NCI-H2196 (cell line): ENCODE results near the gene PRTFDC1.
"Not testable (repeated sequence)": the region's sequence is repeated elsewhere in the genome, so short reads cannot be mapped to it uniquely, and the experiment has no call there.

ENCODE experiments used
- DNase-seq: peaks from one replicate; lab custom pipeline; 2025; ENCODE audit not compliant: unreplicated experiment; lab: John Stamatoyannopoulos, UW

PRTFDC1 gene

DNA sequence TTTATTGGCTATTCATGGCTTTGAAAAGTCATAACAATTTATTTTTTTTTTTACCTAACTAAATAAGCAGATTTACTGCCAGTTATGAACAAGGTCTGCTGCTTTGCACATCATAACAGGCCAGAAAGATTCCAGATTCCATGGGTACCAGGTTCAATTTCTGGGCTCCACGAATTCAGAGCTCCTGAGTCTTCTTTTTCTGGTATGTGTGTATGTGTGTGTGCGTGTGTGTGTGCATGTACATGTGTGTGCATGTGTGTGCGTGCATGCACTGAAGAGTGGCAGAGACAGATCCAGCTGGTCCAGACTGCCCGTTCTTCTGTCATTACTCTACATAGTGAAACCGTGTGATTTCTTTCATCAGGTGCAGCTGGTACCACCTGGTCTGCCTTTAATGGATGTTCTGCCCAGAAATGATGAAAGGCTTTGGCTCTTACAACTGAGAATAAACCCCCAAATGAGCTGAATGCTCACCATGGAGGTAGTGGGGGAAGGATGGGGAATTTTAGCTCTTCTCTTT is 14.6 kb upstream of the PRTFDC1 start:
- no peak for DNase-seq

DNA sequence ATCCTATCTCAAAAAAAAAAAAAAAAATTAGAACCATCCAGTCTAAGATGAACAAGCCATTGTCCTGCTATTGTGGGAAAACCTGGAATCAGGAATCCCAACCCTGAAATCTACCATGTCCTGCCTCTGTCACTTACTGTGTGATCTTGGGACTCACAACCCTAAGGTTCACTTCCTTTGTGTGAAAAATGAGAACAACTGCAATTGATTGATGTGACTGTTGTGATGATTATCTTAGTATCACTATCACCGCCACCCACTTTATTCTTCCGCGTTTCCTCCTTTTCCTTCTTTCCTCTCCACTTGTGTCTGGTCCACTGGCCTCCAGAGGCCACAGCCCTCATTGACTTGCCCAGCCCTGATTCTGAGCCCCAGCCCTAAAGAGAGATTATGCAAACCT is 12.6 kb upstream of the PRTFDC1 start:
- no peak for DNase-seq

DNA sequence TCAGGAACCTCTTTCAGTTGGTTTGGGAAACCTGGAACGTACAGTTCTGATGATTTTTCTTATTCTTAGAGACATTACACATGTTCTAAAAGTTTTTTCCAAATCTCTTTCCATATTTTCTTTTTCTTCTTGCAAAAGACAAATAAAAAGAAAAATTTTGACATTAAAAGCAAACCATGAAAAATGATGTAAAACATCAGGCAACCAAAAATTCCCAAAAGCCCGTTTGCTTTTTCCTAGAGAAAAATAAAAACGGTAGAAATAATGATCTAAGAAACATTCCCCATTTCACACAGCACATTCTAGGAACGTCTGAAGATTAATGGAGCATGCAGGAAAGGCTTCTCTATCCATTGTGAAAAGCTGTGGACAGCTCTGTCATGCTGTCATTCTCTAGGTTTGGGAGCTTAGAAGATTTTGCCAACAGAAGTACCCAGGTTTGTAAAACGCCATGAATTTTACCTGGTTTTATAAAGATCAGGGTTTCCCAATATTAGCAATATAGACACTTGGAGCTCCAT is 11.2 kb upstream of the PRTFDC1 start:
- no peak for DNase-seq

DNA sequence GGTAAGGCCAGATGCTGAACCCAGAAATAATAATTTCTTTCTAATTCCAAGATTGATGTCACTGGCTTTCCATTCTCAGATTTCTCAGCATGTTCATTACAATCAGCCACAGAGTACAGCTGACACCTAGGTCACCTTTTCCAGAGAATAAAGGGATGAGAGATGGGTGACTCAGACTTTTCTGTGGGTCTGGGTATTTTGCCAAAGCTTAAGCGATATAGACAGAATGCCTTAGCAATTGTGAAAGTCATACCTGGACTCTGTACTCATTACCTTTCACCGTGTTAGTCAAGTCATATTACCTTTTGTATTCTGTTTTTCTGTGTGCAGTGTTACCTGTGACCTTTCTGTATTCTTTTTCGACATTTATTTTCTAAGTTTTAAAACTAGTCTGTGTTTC is 10.6 kb upstream of the PRTFDC1 start:
- no peak for DNase-seq

DNA sequence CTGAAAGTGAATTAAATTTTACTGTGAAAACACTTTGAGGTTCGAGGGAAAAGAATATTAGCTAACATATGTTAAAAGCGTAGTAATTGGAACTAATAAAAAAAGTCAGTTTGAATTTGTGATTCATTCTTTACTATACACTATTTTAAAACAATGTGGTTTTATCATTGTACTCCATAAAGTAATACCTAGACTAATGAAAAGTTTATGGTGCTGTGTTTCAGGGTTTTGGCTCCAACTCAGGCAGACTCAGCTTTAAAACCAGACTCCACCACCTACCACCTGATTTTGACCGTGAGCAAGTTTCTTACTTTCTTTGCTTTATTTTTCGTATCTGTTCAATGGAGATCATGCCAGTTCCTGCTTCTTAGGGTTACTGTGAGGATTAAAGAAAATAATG is 9.2 kb upstream of the PRTFDC1 start:
- no peak for DNase-seq

DNA sequence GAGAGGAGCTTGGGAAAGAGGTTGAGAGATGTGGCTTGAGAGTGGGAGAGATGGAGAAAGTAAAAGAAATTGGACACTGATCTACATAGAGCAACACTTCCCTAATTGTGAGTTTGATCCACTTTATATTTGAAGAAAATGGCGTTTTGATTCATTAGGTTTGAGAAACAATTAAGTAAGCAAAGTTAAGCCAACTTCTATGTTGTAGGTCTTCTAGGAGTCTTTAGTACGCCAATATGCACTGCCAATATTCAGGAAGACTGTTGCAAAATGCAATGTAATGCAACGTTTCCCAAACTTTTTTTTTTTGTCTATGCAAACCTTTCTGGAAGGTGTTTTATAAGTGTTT is 7.0 kb upstream of the PRTFDC1 start:
- DNase-seq, result no peak

DNA sequence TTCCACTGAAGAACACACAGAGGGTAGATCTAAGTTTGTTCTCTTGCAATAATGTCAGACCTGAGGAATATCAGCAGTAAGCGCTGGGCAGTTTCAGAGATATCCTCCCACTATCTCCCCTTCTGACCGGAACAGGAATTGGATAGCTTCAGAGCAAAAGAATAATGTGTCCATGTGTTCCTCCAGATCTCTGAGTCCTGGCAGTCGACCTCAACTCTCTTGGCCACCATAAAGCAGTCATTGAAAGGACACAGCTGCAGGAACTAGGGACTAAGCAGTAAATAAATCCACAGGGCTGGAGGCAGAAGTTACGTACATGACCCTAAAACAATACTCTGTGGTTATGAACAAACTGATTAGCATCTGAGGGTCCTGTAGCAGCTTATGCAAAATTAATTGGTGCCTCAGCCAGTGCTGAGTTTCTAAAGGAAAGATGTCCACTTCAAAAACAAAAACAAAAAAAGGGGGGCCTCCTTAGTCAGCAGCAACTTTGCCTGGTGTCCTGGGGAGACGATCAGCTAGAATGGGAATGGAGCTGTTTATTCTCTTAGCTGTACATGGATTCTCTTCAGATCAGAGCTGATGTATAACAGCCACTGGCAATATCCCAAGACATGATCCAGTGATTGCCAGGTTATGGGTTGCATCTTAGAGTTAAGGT is 6.4 kb upstream of the PRTFDC1 start:
- no peak for DNase-seq

DNA sequence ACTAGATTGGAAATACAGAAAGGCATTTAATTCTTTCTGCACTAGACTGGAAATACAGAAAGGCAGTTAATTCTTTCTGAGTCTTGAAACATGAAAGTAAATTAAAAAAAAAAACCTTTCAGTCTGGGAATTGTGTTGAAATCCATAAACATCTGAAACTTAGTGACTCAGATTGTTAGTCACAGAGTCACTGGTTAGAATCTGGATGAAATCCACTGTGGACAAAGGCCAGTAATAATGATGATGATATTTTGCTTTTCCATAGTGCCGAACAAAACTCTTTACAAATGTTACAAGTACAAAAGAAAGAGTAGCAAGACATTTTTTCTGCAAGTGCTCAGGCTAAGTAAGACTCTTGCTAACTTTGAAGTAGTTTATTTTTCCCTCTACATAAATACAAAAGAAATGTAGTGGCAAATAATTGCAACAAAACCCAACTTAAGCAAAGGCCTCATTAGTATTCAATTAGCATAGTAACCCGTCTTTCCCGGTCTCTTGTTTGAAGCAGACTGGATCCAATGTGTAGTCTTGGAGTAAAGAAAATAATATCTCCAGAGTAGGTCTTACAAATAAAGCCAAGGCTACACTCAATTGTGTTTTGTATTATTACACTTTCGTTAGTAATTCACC is 5.8 kb upstream of the PRTFDC1 start:
- no peak for DNase-seq

DNA sequence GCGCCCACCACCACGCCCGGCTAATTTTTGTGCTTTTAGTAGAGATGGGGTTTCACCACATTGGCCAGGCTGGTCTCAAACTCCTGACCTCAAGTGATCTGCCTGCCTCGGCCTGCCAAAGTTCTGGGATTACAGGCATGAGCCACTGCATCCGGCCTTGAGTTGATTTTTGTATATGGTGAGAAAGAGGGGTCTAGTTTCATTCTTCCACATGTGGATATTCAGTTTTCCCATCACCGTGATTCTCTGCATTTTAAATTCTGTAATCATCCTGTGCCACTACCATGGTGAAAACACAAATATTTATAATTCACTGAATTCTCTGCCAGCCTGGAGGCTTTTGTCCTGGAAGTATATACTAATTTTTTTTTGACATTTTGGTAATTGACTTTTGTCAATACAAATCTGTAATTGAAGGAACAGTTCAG is 5.2 kb upstream of the PRTFDC1 start:
- DNase-seq, result not testable (repeated sequence)

DNA sequence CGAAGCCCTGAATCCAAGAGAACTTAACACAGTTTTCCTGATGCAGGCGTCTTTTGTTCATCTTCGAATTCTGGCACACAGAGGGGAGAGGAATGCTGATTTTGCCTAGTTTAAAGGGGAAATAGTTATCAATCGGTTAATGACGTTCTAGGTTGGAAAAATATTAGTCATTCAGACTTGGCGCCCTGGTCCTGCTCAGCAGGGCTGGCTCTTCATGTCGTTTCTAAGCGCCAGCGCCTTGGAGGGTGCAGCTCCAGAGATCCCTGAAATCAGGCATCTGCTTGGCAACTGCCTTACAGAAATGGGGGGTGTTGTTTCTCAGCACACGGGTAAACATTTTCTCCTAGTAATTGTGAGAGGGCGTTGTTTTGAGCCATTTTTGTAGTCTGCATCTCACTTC is 1.3 kb upstream of the PRTFDC1 start:
- no peak for DNase-seq

DNA sequence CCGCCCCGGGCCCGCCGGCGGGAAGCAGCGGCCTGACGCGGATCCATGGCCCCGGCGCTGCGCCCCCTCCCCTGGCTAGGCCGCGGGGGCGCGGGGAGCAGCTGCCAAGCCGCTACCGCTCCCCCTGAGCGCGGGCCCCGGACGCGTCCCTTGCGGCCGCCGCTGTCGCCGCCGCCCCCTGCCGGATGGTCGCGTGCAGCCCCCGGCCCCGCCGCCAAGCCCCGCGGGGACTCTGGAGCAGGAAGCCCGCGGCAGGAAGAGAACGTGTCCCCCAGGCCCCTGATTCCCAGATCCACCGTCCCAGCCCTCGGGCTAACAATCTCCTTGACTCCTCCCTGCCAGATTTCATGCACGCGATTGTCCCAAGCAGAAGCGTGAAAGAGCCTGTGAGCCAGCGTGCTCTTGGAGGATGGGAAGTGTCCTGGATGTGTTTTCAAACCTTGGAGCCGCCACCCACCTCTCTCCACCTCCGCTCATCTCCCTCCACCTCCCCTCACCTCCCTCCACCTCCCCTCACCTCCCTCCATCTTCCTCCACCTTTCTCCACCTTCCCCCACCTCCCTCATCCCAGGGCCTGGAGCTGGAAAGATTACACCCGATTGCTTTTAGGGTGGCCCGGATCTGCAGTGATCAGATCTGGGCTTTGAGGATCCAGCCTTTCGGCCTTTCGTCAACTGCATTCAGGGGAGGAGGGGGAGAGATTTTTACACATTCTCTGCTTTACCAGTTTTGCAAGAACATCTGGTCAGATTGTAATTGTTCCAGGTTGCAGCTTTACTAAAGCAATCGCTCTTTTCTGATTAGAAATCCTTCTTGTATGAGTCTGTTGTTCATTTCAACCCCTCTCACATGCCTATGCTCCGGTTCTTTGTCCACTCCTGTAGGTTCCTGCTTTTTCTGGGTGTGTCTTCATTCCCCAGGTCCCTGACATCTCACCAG is 570 bp upstream of the PRTFDC1 start:
- DNase-seq, result peak; percentile 19

DNA sequence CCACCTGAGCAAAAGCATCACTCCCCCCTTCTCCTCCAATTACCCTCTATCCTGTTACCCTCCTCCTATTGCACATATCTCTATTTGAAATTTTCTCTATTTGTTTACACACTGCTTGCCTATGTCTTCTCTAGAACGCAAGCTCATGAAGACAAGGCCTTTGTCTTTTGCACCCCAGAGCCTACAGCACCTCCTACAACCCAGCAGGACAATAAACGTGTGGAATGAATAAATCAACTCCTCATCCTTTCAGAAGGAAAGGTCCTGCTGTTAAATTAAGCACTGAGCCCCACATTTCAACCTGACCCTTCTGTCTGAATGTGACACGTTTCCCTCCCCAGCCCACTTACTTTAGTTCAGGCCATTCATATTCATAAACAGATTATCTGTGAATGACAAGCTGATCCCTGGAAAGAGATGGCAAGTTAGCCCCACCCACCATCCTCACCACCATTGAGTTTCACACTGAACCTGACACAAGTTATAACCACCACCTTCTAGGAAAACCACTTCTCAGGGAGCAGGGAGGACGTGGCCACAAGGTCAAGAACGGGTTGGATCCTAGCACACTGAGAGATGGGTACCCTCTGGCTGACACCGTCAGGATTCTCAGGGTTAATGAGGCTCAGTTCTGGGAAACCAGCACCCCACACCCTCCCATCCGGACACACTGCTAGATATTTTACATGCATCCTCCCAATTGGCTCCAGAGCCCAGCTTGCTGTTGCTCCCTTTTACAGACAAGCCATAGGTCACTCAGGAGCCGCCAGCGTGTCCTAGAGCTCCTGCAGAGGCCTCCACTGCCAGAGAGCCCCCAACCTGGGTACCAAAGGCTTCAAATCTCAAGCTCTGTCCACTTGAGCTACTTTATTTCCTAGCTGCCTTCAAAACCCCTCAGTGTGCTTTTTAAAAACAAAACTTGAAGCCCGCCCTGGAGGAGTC is 934 bp downstream of the PRTFDC1 start:
- DNase-seq, result no peak

DNA sequence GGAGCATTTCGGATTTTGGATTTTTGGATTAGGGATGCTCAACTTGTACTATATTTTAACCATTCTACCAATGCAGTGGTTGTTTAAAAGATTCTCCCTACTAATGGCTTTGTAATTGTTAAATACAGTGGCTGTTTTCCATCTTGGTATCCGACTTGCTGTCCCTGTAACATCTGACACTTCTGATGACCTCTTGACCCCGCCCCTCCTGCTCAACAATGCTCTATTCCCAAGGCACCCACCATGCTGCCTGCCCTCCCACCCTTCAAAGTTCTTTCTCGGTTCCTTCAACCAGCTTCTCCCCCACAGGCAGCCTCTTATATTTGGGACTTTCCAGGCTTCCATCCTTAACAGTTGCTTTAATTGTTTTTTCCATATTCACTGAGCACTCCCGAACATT is 2.0 kb downstream of the PRTFDC1 start:
- DNase-seq, result no peak

DNA sequence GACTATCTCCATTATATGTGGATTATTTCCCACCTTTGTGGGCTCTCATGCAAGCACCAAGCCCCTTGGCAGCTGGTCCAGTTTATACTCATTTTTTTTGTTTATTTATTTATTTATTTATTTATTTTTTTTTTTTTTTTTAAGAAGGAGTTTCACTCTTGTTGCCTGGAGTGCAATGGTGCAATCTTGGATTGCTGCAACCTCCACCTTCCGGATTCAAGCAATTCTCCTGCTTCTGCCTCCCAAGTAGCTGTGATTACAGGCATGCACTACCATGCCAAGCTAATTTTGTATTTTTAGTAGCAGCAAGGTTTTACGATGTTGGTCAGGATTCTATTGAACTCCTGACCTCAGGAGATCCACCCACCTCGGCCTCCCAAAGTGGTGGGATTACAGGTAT is 2.8 kb downstream of the PRTFDC1 start:
- no peak for DNase-seq

DNA sequence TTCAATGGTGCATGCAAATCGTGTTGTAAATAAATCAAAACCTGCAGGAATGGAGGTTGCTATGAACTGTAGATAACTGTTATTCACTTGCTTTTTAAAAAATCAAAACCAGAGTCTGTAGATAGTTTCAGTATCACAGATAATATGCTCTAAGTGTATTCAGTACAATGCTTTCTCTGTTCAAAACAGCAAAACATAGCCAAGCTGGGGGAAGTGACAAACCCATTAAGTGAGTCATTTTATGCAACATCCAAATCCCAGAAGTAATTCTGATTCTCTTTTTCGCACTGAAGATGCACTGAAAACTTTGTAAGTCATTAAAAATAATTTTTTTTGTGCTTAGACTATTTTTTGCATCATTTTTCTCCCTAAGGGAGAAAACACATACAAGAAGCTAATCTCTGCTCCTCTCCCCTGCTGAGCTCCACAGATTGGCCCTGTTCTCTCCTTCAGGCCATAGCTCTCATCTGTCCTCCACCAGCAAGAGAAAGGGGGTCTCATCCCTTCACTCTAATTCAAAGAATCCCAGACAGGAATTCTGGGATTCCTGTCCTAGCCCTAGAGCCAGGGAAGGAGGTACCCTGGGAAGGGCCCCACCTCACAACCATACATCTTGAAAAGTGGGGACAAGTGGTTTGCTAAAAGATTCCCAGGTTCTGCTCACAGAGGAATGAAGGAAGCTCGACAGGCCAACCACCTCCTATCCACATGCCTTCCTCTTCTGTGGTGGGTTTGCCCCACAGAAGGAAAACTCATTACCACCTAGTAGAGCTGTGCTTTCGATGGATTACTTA is 4.9 kb downstream of the PRTFDC1 start:
- no peak for DNase-seq

DNA sequence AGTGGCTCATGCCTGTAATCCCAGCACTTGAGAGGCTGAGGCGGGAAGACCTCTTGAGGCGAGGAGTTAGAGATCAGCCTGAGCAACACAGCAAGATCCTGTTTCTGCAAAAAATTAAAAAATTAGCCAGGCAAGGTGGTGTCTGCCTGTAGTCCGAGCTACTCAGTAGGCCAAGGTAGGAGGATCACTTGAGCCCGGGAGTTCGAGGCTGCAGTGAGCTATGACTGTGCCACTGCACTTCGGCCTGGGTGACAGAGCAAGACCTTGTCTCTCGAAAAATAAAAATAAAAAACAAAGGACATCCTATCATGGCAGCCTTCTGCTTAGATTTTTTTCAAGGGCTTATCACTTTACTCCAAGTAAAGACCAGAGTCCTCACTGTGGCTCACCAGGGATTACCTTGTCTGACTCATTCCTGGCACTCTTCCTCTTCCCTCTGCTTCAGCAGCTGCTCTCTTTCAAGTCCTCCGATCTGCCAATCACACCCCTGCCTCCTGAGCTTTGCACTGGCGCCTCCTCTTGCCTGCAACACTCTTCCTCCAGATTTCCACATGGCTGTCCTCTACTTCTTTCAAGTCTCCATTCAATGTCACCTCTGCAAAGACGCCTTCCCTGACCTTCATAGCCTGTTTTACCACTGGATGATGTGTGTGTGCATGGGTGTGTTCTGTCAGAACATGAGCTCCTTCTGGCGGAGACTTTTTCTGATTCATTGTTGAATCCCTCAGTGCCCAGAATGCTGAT is 7.7 kb downstream of the PRTFDC1 start:
- DNase-seq, result no peak

DNA sequence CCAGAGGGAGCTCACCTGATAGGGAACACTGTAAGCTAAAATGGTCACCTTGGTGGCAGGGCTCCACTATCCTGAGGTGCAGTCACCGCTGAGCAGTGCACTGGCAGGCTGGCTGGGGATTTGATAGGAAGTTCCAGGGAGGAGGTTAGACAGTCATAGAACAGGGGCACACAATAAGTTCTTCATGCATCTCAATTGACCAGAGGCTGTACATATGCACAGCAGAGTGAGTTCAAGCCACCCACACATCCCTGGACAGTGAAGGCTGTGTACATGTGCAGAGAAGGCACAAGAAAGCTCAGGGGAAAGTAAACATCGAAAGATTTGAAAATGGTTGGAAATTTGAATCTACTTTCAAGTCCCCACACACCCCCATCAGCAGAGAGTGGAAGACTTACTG is 13.9 kb downstream of the PRTFDC1 start:
- DNase-seq, result no peak

DNA sequence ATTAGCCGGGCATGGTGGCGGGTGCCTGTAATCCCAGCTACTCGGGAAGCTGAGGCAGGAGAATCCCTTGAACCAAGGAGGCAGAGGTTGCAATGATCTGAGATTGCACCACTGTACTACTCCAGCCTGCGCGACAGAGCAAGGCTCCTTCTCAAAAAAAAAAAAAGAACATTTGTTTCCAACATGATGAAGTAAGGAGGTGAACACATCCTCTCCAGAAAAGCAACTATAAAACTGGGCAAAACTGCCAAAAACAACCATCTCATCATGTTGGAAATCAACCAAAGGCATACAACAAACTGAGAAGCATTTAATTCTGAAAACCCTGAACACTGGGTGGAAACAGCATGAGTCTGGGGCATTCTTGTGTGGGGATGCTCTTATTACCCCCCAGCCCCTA is 14.3 kb downstream of the PRTFDC1 start:
- no peak for DNase-seq
